CD14-positive monocyte (primary cell): ENCODE results near the gene SPATA20. TPM values are rescaled to one million over a fixed set of nuclear protein-coding genes. Genes with fewer than 3 reads are reported as not detected.

Source experiments
- DNase-seq, 3 donors: peaks; one replicate each; pipeline ENCODE4 v3.0.0-alpha.2; 2011 to 2022
- H2AFZ ChIP-seq: 2 replicates; pipeline ENCODE4 v1.6.0; 2012; ENCODE audit warnings: mild to moderate bottlenecking, low read depth, low read length, inconsistent platforms; ENCODE audit not compliant: insufficient read depth, poor library complexity, severe bottlenecking
- H3K27ac ChIP-seq, 2 donors: 1 replicate in 1 of 2; 2 replicates in 1 of 2; pipeline ENCODE4 v1.5.1; 2012 to 2013; ENCODE audit warnings: low read length in 2 of 2, control low read depth in 1 of 2, inconsistent platforms in 1 of 2, low read depth in 1 of 2, mild to moderate bottlenecking in 1 of 2
- H3K27me3 ChIP-seq, 2 donors: one replicate each; pipeline versions ENCODE4 v1.6.0 to v1.6.1; 2011 to 2013; ENCODE audit warnings: low read length in 2 of 2; ENCODE audit not compliant: control insufficient read depth in 2 of 2, insufficient read depth in 2 of 2
- H3K36me3 ChIP-seq, 2 donors: replicated peaks in 1 of 2; 1 replicate in 1 of 2; 2 replicates in 1 of 2; pipeline versions ENCODE4 v1.5.1 to v1.6.1; 2012 to 2013; ENCODE audit warnings: low read length in 2 of 2, control low read depth in 1 of 2, inconsistent platforms in 1 of 2, mild to moderate bottlenecking in 1 of 2; ENCODE audit not compliant: insufficient read depth in 2 of 2, control insufficient read depth in 1 of 2
- H3K4me1 ChIP-seq, 2 donors: 1 replicate in 1 of 2; 2 replicates in 1 of 2; pipeline versions ENCODE4 v1.5.1 to v1.6.1; 2012 to 2013; ENCODE audit warnings: low read length in 2 of 2, control low read depth in 1 of 2, inconsistent platforms in 1 of 2, mild to moderate bottlenecking in 1 of 2, moderate library complexity in 1 of 2; ENCODE audit not compliant: insufficient read depth in 2 of 2, control insufficient read depth in 1 of 2
- H3K4me2 ChIP-seq: replicated peaks from 2 replicates; pipeline ENCODE3; 2012; ENCODE audit warnings: low read length, moderate library complexity, mild to moderate bottlenecking; ENCODE audit not compliant: poor library complexity, severe bottlenecking; ENCODE audit errors: extremely low read depth
- H3K4me3 ChIP-seq, 3 experiments: fragments of 200-600 bp in 1 of 3; sonication (generic) in 1 of 3; replicated peaks in 1 of 3; 1 replicate in 2 of 3; 2 replicates in 1 of 3; pipeline ENCODE4 v1.5.1; 2011 to 2013; ENCODE audit warnings: low read length in 3 of 3, mild to moderate bottlenecking in 3 of 3, control low read depth in 2 of 3, low read depth in 2 of 3, inconsistent platforms in 1 of 3, moderate library complexity in 1 of 3
- H3K79me2 ChIP-seq: 2 replicates; pipeline ENCODE4 v1.6.0; 2012; ENCODE audit warnings: mild to moderate bottlenecking, control low read depth, inconsistent platforms, low read length, moderate library complexity; ENCODE audit not compliant: insufficient read depth
- H3K9ac ChIP-seq: 2 replicates; pipeline ENCODE4 v1.6.0; 2017; ENCODE audit warnings: low read length, mild to moderate bottlenecking; ENCODE audit not compliant: insufficient read depth, poor library complexity, severe bottlenecking
- H3K9me3 ChIP-seq, 2 donors: replicated peaks in 1 of 2; 1 replicate in 1 of 2; 2 replicates in 1 of 2; pipeline versions ENCODE4 v1.5.1 to v1.6.1; 2012 to 2013; ENCODE audit warnings: low read length in 2 of 2, control low read depth in 1 of 2; ENCODE audit not compliant: control insufficient read depth in 1 of 2, insufficient read depth in 1 of 2
- H4K20me1 ChIP-seq: 2 replicates; pipeline ENCODE4 v1.6.0; 2012; ENCODE audit warnings: mild to moderate bottlenecking, low read length, control low read depth, moderate library complexity; ENCODE audit not compliant: insufficient read depth
- H3K27ac Mint-ChIP-seq, 7 donors: one replicate each; pipeline ENCODE4 v1.8.0; 2020; ENCODE audit warnings: mild to moderate bottlenecking in 7 of 7, mixed read lengths in 7 of 7, moderate library complexity in 6 of 7, inconsistent platforms in 2 of 7
- H3K27me3 Mint-ChIP-seq, 3 donors: one replicate each; pipeline ENCODE4 v1.8.0; 2021 to 2022; ENCODE audit warnings: low read depth in 3 of 3, mild to moderate bottlenecking in 3 of 3, mixed read lengths in 3 of 3, moderate library complexity in 3 of 3, inconsistent platforms in 1 of 3
- H3K36me3 Mint-ChIP-seq, 2 donors: one replicate each; pipeline ENCODE4 v1.8.0; 2020; ENCODE audit warnings: mixed read lengths in 2 of 2, inconsistent platforms in 1 of 2, mild to moderate bottlenecking in 1 of 2
- H3K4me1 Mint-ChIP-seq: one replicate; pipeline ENCODE4 v1.8.0; 2020; ENCODE audit warnings: mild to moderate bottlenecking, mixed read lengths
- H3K4me3 Mint-ChIP-seq, 2 donors: one replicate each; pipeline ENCODE4 v1.8.0; 2020; ENCODE audit warnings: mild to moderate bottlenecking in 2 of 2, mixed read lengths in 2 of 2, moderate library complexity in 1 of 2
- H3K9me3 Mint-ChIP-seq, 7 donors: one replicate each; pipeline ENCODE4 v1.8.0; 2020 to 2022; ENCODE audit warnings: mixed read lengths in 7 of 7, mild to moderate bottlenecking in 6 of 7, moderate library complexity in 6 of 7, inconsistent platforms in 2 of 7
- WGBS: methylation state at CpG from one replicate; pipeline ENCODE4 v1.1.5; 2013; ENCODE audit warnings: missing lambda C conversion rate; ENCODE audit not compliant: insufficient coverage; 5-methylcytosine and 5-hydroxymethylcytosine counted together
- intact Hi-C, 2 donors: fragments of 100-400 bp; cut with micrococcal nuclease; formaldehyde crosslinking; loops; one replicate each; pipeline versions ENCODE4 v1.15.0 to v1.15.1; 2023
- polyA plus RNA-seq, 3 donors: library from polyadenylated mRNA; depleted of rRNA in 1 of 3; unstranded in 2 of 3; stranded (reverse) in 1 of 3; fragments of 300-500 nt in 2 of 3; fragments of >200 nt in 1 of 3; fragmentation: Illumina TruSeq in 2 of 3; gene quantifications; 1 replicate in 2 of 3; 2 replicates in 1 of 3; pipeline ENCODE4 v1.2.3, GENCODE V29; 2012 to 2021
- TF ChIP-seq, protein P1 (sequence below): fragments of 200-600 bp; IDR thresholded peaks from one replicate; pipeline ENCODE4 v1.8.0; 2022; ENCODE audit warnings: antibody characterized with exemption, mild to moderate bottlenecking

The SPATA20 gene
- polyA plus RNA-seq, 3 donors, result 9.3 to 37.8 (median 12.2) TPM

DNA sequence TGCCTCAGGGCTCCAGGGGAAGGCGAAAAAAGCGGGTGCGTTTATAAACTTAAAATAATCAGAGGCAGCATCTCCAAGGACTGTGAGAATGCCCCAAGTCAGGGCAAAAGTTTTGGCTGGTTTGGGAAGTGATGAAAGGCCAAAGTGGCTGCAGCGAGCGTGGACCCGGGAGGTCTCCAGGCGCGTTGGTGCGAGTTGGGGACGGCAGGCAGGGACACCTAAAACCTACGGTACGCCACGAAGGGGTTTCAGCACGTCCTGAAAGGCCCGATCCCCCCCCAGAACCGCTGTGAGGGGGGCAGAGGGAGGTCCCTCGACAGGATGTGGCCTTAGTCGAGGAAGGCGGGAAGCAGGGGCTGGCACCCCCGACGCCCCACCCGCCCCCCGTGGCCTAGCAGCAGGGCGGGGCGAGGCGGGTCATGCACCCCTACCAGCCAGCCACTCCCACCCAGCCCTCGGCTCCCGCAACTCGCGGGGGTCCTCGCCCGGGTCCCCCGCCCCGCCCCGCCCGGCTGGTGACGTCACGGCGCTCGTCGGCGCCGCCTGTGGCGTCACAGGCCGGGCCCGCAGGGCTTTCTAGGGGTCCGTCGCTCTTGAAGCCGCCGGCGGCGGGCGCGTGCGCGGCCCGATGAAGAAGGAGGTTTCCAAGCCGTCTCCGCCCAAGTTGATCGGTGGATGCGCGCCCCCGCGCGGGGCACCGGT, 39.0 kb upstream of the SPATA20 start, which contains the start of gene MYCBPAP:
TSS of gene MYCBPAP (plus strand) at position 569 of the 702 bp plus-strand sequence. CDS start 236 bp downstream, outside the sequence.
- peak within 1 kb of the TSS; percentile 69 to 88 (median 78) for H3K27ac Mint-ChIP-seq
- Histone ChIP-seq H3K27ac (peak within 1 kb of the TSS in 1 of 2 donors; percentile 26), H3K4me2 (peak within 1 kb of the TSS; percentile 84), H3K36me3 (no peaks in the 10 kb centered on the region), H3K27me3 (no peaks in the 10 kb centered on the region), H3K4me3 (peak within 1 kb of the TSS; percentile 39 to 81 (median 57)), H3K79me2 (no peaks in the 10 kb centered on the region), H3K9me3 (no peaks in the 10 kb centered on the region), H3K9ac (peak within 1 kb of the TSS; percentile 61), H2AFZ (peak within 1 kb of the TSS; percentile 93), H3K4me1 (peaks cover 17 to 29% of the 10 kb centered on the region in 2 donors), H4K20me1 (no peaks in the 10 kb centered on the region)
- peak within 1 kb of the TSS; percentile 84 to 91 for H3K4me3 Mint-ChIP-seq
- H3K36me3 Mint-ChIP-seq, result no peaks in the 10 kb centered on the region
- TF ChIP-seq, protein P1, sequence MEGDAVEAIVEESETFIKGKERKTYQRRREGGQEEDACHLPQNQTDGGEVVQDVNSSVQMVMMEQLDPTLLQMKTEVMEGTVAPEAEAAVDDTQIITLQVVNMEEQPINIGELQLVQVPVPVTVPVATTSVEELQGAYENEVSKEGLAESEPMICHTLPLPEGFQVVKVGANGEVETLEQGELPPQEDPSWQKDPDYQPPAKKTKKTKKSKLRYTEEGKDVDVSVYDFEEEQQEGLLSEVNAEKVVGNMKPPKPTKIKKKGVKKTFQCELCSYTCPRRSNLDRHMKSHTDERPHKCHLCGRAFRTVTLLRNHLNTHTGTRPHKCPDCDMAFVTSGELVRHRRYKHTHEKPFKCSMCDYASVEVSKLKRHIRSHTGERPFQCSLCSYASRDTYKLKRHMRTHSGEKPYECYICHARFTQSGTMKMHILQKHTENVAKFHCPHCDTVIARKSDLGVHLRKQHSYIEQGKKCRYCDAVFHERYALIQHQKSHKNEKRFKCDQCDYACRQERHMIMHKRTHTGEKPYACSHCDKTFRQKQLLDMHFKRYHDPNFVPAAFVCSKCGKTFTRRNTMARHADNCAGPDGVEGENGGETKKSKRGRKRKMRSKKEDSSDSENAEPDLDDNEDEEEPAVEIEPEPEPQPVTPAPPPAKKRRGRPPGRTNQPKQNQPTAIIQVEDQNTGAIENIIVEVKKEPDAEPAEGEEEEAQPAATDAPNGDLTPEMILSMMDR, result no peak
- H3K4me1 Mint-ChIP-seq, result peaks cover 42% of the 10 kb centered on the region
- H3K9me3 Mint-ChIP-seq, result peaks cover 0 to 2% (median 0%) of the 10 kb centered on the region in 7 donors
- WGBS, result 8% methylated on average over 55 of the region's 66 CpGs
- peak; percentile 70 to 75 (median 75) for DNase-seq
- H3K27me3 Mint-ChIP-seq, result peaks cover 4 to 8% (median 7%) of the 10 kb centered on the region in 3 donors
- intact Hi-C loops, result no loop called here

DNA sequence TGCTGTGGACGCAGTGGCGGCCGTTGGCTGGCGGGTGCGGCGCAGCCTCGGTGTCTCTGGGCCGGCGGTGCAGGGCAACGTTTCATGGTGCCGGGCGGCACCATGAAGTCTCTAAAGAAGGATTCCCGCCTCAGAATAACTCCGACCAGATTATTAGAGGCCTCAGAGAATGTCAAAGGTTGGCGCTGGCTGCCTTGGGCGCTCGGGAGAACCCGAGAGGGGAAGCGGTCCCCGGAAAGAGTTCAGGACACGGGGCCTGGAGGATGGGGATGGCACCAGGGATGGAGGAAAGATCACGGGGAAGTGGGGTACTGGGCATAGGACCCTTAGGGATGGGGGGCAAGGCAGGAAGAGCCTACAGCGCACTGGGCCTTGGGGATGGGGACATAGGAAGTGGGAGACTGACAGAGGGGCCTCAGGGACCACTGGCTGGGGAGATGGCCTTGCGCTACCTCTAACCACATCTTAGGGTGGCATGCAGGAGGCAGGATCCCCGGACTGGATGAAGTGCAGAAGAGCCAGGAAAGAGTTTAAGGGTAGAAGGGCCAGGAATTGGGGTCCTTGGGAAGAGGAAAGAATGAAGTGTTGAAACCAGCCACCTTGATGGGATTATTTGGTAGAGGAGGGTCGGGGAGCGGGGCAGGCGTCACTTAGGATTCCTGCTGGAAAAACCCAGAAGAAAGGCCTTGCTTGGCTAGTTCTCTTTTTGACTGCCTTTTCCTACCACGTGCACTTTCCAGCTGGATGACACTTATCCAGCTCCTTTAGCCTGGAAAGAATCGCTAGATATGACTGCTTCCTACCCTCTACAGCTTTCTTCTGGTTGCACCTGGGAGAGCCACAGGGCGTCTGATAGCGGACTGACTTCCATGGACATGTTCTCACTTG, 38.2 kb upstream of the SPATA20 start:
- Histone ChIP-seq H3K27ac (no peak overlapping the region), H3K4me2 (peak overlapping the region; percentile 84), H3K36me3 (no peaks in the 10 kb centered on the region), H3K27me3 (no peaks in the 10 kb centered on the region), H3K4me3 (peak overlapping the region; percentile 39 to 81 (median 57)), H3K9me3 (no peaks in the 10 kb centered on the region), H4K20me1 (no peaks in the 10 kb centered on the region), H3K4me1 (peaks cover 17 to 26% of the 10 kb centered on the region in 2 donors), H3K9ac (peak overlapping the region; percentile 61), H3K79me2 (no peaks in the 10 kb centered on the region), H2AFZ (peak overlapping the region; percentile 93)
- Mint-ChIP-seq H3K4me1 (peaks cover 37% of the 10 kb centered on the region), H3K36me3 (no peaks in the 10 kb centered on the region), H3K4me3 (peak overlapping the region; percentile 84 to 91), H3K27me3 (peaks cover 4 to 10% (median 6%) of the 10 kb centered on the region in 3 donors), H3K27ac (peak overlapping the region; percentile 64 to 82 (median 68)), H3K9me3 (peaks cover 0 to 2% (median 0%) of the 10 kb centered on the region in 7 donors)
- intact Hi-C loops, result no loop called here
- WGBS, result 24% methylated on average over 26 of the region's 32 CpGs
- TF ChIP-seq, protein P1, result no peak
- DNase-seq, result no peak
